HG02973 (cell line): ENCODE data around the gene TPSD1.
"Not testable (repeated sequence)": the region's sequence is repeated elsewhere in the genome, so short reads cannot be mapped to it uniquely, and the experiment has no call there.

Experiments used
- ATAC-seq: cut with Tn5 transposase; IDR thresholded peaks from one replicate; pipeline ENCODE4 v1.9.1; 2021; ENCODE audit warnings: moderate library complexity; ENCODE audit not compliant: unreplicated experiment

TPSD1 gene

GRCh38 chr16:1279945-1280589 lies 24.2 kb downstream of the TPSD1 start:
- no peak for ATAC-seq

- no peak for ATAC-seq
These were observed 24.9 kb downstream of the TPSD1 start for GRCh38 chr16:1280783-1281182.

DNA sequence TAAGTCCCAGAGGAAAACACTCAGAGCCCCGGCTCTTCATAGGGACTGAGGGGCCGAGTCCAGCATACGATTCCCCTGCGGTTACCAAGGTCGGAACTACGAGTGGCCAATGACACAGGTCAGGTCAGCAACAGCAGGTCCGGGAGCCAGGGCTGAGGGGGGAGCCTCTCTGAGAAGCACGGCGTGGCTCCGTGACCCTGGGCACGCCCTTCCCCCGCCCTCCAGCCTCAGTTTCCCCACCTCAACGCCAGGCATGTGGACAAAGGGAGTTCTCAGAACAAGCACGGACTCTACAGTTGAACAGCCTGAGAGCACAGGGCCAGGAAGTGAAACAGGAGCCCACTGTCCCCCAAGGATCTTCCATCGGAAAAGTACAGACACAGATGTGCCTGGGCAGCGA lies 25.6 kb downstream of the TPSD1 start:
- no peak for ATAC-seq

- no peak for ATAC-seq
These were observed 26.6 kb downstream of the TPSD1 start for GRCh38 chr16:1282324-1282973.

- no peak for ATAC-seq
These were observed 27.4 kb downstream of the TPSD1 start for GRCh38 chr16:1283296-1283695.

DNA sequence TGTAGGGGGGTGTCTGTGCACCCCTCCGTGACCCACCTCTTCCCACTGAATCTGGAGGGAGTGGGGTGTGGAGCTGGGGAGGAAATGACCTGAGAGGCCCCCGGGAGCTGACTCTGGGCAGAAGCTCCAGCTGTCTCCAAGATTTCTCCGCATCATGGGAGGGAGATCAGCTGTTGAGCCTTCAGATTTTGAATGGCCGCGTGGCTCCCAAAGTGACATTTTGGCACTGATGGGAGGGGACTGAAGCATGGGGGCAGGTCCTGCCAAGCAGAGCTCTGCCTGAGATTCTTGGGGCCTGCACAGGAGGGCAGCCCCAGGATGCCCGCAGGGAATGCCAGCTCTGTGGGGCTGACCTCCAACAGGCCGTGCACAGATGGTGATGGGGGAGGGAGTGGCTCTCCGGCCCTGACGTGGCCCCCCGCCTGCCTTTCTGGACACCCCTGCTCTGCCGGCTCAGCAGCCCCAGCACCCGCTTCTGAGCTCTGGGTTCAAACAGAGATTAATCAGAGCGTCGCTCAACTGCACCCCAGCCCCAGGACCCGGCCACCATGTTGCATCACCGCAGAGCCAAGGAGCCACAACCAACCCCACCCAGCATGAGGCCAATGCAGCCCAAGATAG lies 28.2 kb downstream of the TPSD1 start:
- ATAC-seq, result no peak

- no peak for ATAC-seq
These were observed 30.0 kb downstream of the TPSD1 start for GRCh38 chr16:1285669-1286512.

- no peak for ATAC-seq
These were observed 30.7 kb downstream of the TPSD1 start for GRCh38 chr16:1286513-1287094.

DNA sequence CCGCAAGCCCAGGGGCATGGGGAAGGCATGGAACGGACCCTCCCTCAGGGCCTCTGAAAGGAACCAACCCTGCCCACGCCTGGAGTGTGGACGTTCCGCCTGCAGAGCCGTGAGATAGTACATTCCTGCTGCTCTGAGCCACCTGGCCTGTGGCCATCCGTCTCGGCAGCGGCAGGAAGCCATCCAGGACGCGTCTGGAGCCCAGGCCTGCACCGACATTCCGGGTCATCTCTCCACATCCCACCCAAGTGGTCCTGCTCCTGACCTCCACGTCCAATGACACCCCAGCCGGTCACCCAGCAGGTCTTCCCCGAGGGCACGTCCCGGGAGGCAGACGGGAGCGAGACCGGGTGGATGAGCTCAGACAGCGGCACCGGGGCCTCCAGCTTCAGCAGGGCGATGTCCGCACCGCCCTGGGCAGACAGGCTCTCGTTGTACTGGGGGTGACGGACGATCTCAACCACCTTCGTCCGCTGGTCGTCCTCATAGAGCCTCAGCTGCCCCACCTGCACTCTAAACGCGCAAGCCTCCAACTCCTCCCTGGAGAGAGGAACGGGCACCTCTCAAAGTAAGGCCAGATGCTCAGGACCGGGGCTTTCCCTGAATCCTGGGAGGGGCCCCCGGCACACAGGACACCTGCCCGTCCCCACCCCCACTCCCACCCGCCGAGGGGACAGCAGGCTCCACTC lies 32.3 kb downstream of the TPSD1 start:
- ATAC-seq, result no peak

DNA sequence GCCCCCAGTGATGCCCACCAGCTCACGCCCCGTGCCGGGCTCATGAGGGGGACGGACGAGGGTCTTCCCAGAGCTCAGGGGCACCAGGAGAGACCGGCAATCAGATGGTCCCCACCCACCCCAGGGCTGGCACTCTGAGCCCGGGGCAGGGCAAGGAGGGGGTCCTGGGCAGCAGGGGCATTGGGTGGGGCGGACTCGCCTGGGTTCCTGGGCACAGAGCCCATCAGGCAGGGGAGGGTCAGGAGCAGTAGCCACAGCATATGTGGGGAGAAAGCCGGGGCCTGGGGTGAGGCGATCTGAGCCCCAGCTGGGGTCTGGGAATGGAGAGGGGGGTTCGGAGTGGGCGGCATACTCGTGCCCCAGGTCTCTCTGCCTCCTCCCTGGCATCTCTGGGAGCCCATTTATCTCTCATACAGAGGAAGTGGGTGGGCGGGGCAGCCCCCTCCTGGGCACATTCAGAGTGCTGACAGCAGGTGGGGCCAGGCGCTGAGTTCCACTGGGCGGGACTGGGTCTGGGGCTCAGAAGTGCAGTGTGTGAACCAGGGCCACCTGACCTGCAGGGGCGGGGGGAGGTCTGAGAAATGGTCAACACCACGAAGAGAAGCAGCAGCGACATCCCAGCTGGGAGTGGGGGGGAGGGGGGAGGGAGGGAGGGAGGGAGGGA lies 33.1 kb downstream of the TPSD1 start:
- ATAC-seq, result no peak

DNA sequence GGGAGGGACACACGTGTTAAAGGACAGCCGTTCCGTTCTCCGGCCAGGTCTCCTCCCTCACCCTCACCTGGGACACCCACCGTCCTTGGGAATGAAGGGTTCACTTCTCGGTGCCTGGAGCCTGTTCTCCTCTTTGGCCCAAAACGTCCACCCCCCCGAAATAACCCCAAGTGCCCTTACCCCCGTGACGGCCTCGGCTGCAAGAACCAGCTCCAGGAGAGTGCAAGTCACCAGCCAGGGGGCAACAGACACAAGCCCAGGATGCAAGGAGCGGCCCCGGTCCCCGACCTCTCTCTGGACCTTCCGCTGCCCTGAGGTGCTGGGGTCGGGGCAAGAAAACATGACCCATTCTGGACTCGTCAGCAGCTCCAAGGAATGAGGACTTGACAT lies 33.6 kb downstream of the TPSD1 start:
- ATAC-seq, result no peak

- ATAC-seq, result no peak
These were observed 34.2 kb downstream of the TPSD1 start for GRCh38 chr16:1290063-1290501.

- no peak for ATAC-seq
These were observed 35.1 kb downstream of the TPSD1 start for GRCh38 chr16:1290860-1291575.

DNA sequence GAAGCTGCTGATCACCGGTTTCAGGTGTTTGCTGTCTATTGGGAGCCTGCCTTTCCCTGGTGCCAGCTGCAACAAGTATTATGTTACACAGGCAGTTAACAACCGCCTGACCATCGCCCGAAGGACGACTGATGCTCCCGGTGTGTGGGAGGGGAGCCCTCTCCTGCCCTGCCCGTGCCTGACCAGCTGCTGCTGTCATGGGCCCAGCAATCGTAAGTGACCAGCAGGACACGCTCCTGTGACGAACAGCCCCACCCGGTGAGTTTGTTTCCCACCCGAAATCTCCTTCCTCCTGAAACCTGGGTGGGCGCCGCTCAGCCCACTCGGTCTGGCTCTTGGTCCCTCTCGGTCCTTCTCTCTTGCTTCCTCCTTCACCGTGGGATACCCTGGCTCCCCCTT lies 35.7 kb downstream of the TPSD1 start:
- no peak for ATAC-seq

DNA sequence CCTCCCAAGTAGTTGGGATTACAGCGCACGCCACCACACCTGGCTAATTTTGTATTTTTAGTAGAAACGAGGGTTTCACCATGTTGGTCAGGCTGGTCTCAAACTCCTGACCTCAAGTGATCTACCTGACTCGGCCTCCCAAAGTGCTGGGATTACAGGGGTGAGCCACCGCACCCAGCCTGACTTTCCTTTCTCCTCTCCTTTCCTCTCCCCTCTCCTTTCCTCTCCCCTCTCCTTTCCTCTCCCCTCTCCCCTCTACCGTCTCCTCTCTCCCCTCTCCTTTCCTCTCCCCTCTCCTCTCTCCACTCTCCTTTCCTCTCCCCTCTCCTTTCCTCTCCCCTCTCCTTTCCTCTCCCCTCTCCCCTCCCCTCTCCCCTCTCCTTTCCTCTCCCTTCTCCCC lies 36.3 kb downstream of the TPSD1 start:
- ATAC-seq, result not testable (repeated sequence)

DNA sequence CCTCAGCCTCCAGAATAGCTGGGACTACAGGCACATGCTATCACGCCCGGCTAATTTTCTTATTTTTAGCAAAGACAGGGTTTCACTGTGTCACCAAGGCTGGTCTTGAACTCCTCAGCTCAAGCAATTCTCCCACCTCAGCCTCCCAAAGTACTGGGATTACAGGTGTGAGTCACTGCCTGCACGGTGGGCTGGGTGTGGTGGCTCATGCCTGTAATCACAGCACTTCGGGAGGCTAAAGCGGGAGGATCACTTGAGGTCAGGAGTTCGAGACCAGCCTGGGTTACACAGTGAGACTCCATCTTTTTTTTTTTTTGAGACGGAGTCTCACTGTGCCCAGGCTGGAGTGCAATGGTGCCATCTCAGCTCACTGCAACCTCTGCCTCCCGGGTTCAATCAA lies 36.9 kb downstream of the TPSD1 start:
- ATAC-seq, result not testable (repeated sequence)

DNA sequence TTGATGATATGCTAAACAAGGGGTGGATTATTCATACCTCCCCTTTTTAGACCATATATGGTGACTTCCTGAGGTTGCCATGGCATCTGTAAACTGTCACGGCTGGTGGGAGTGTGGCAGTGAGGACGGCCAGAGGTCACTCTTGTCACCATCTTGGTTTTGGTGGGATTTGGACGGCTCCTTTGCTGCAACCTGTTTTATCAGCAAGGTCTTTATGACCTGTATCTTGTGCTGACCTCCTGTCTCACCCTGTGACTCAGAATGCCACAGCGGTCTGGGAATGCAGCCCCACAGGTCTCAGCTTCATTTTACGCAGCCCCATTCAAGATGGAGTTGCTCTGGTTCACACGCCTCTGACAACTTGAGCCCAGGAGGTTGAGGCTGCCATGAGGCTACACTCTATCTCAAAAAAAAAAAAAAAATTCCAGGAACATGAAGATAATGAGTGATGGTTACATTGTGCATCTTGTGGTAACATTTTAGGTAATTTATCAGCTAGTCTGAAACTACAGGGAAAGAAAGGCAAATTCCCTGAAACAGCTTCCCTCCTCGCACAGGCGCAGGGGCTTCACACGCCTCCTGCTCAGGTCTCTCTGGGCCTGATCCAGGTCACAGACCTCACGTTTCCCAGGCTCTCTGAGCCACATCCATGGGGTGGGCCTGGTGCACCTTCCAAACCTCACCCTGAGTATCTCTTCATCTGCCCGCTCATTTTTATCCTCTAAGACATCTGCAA lies 38.2 kb downstream of the TPSD1 start:
- no peak for ATAC-seq

- ATAC-seq, result no peak
These were observed 39.6 kb downstream of the TPSD1 start for GRCh38 chr16:1295465-1295864.

GRCh38 chr16:1296688-1297017 lies 40.8 kb downstream of the TPSD1 start:
- ATAC-seq, result not testable (repeated sequence)
